ENCODE data around the gene THRB. TPM values are rescaled to one million over a fixed set of nuclear protein-coding genes. Genes with fewer than 3 reads are reported as not detected.

Gene THRB
- total and polyA plus RNA-seq, 8 donors = 10.1 to 18.6 (median 15.1) TPM

- no peaks in the 10 kb centered on the region for H3K4me1 ChIP-seq
- no peaks in the 10 kb centered on the region for H3K27me3 ChIP-seq
- DNase-seq (no peak), ATAC-seq (no peak)
- H3K4me3 ChIP-seq = no peak overlapping the region
- TF ChIP-seq CTCF (IDR thresholded peaks at IDR 0.05) = no peak
- H3K27ac ChIP-seq = no peak overlapping the region
- intact Hi-C loops (cut with DNase I) = no loop called here
- no peaks in the 10 kb centered on the region for H3K36me3 ChIP-seq
- no peaks in the 10 kb centered on the region for H3K9me3 ChIP-seq
These were observed 335.7 kb downstream of the THRB start for GRCh38 chr3:24158761-24159454.

GRCh38 chr3:24157106-24157505 is 337.5 kb downstream of the THRB start:
- no peak for ATAC-seq
- intact Hi-C loops (cut with DNase I) = no loop called here
- no peak for DNase-seq
- Histone ChIP-seq H3K27me3 (no peaks in the 10 kb centered on the region), H3K4me1 (no peaks in the 10 kb centered on the region), H3K9me3 (no peaks in the 10 kb centered on the region), H3K4me3 (no peak overlapping the region), H3K27ac (no peak overlapping the region), H3K36me3 (no peaks in the 10 kb centered on the region)
- TF ChIP-seq CTCF (IDR thresholded peaks at IDR 0.05) = no peak

GRCh38 chr3:24156466-24156865 is 338.2 kb downstream of the THRB start:
- H3K9me3 ChIP-seq = no peaks in the 10 kb centered on the region
- intact Hi-C loops (cut with DNase I) = no loop called here
- no peak overlapping the region for H3K4me3 ChIP-seq
- H3K36me3 ChIP-seq = no peaks in the 10 kb centered on the region
- no peak for TF ChIP-seq CTCF (IDR thresholded peaks at IDR 0.05)
- no peak overlapping the region for H3K27ac ChIP-seq
- no peaks in the 10 kb centered on the region for H3K27me3 ChIP-seq
- DNase-seq (no peak), ATAC-seq (no peak)
- no peaks in the 10 kb centered on the region for H3K4me1 ChIP-seq

- Histone ChIP-seq H3K4me1 (no peaks in the 10 kb centered on the region), H3K4me3 (no peak overlapping the region), H3K36me3 (no peaks in the 10 kb centered on the region), H3K9me3 (no peaks in the 10 kb centered on the region), H3K27ac (no peak overlapping the region), H3K27me3 (no peaks in the 10 kb centered on the region)
- intact Hi-C loops (cut with DNase I) = no loop called here
- no peak for TF ChIP-seq CTCF (IDR thresholded peaks at IDR 0.05)
- no peak for ATAC-seq
- DNase-seq = no peak
These were observed 339.4 kb downstream of the THRB start for GRCh38 chr3:24155276-24155675.

GRCh38 chr3:24154781-24155180 is 339.9 kb downstream of the THRB start:
- intact Hi-C loops (cut with DNase I) = no loop called here
- H3K27ac ChIP-seq = no peak overlapping the region
- no peaks in the 10 kb centered on the region for H3K9me3 ChIP-seq
- no peaks in the 10 kb centered on the region for H3K4me1 ChIP-seq
- no peak overlapping the region for H3K4me3 ChIP-seq
- H3K27me3 ChIP-seq = no peaks in the 10 kb centered on the region
- ATAC-seq = no peak
- H3K36me3 ChIP-seq = no peaks in the 10 kb centered on the region
- no peak for DNase-seq
- no peak for TF ChIP-seq CTCF (IDR thresholded peaks at IDR 0.05)

Measured in left lung (tissue), 10 donors.